Thyroid gland (tissue), 4 donors: ENCODE data around the gene MGME1.

Experiments used
- CTCF ChIP-seq, 6 experiments: fragments of 200-600 bp in 3 of 6; fragments of 450-650 bp in 3 of 6; sonication (generic) in 3 of 6; IDR thresholded peaks; one replicate each; pipeline ENCODE4 v1.5.1; 2016 to 2019; ENCODE audit warnings: antibody characterized with exemption in 6 of 6, mild to moderate bottlenecking in 2 of 6, inconsistent platforms in 1 of 6, moderate library complexity in 1 of 6
- POLR2A ChIP-seq, 2 donors: fragments of 450-650 bp; IDR thresholded peaks; one replicate each; pipeline ENCODE4 v1.6.1; 2017; ENCODE audit warnings: antibody characterized with exemption in 2 of 2, mild to moderate bottlenecking in 2 of 2, moderate library complexity in 1 of 2

DNA sequence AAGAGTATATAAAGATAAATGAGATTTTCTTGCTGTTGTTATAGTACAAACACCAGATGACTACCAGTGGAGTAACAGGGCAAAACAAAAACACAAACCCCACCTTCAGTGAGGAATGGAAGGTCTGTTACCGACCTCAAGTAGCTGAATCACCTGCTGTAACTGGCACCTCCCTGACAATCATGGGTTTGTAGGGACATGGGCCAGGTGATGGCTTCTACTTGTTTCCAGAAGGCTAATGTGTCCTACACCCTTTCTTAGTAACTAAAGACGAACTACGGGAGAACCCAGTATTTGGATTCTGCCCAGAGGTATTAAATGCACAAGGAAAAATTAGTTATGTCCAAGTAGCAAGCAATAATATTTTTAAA lies 27.0 kb upstream of the MGME1 start:
- TF ChIP-seq POLR2A (IDR thresholded peaks at IDR 0.05) (no peak), CTCF (IDR thresholded peaks at IDR 0.05) (no peak)
